LNCaP clone FGC (cell line): Measurements from ENCODE around the gene MYEF2.

Source experiments
- DNase-seq: peaks from one replicate; pipeline ENCODE4 v3.0.0-alpha.2; 2011; ENCODE audit warnings: low read depth
- H3K4me3 ChIP-seq: 2 replicates; pipeline ENCODE4 v1.5.1; 2011; ENCODE audit warnings: mild to moderate bottlenecking, low read depth, low read length, control low read depth
- TF ChIP-seq, protein P1 (sequence below): IDR thresholded peaks from 2 replicates; pipeline ENCODE4 v1.5.1; 2012; ENCODE audit warnings: mild to moderate bottlenecking; ENCODE audit not compliant: control insufficient read depth, insufficient read depth; ENCODE audit errors: extremely low read depth

MYEF2 gene

DNA sequence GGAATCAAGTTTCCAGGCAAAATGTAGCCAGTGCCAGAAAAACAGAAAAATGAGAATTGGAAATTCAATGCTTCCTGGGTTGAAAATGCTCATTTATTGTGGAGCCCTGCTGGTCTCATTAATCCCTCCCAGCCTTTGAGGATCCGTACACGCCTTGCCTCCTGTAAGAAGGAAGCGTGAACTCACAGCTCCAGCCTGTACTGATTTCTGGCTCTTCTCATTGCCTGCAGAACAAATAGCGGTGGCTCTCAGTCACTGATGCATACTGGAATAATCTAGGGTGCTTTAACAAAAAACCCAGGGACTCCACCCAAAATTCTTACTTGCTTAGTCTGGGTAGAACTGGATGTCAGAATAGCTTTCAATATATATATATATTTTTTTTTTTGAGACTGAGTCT is 86.6 kb downstream of the MYEF2 start:
- DNase-seq: no peak
- H3K4me3 ChIP-seq: no peak overlapping the region
- TF ChIP-seq, protein P1, sequence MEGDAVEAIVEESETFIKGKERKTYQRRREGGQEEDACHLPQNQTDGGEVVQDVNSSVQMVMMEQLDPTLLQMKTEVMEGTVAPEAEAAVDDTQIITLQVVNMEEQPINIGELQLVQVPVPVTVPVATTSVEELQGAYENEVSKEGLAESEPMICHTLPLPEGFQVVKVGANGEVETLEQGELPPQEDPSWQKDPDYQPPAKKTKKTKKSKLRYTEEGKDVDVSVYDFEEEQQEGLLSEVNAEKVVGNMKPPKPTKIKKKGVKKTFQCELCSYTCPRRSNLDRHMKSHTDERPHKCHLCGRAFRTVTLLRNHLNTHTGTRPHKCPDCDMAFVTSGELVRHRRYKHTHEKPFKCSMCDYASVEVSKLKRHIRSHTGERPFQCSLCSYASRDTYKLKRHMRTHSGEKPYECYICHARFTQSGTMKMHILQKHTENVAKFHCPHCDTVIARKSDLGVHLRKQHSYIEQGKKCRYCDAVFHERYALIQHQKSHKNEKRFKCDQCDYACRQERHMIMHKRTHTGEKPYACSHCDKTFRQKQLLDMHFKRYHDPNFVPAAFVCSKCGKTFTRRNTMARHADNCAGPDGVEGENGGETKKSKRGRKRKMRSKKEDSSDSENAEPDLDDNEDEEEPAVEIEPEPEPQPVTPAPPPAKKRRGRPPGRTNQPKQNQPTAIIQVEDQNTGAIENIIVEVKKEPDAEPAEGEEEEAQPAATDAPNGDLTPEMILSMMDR: no peak

DNA sequence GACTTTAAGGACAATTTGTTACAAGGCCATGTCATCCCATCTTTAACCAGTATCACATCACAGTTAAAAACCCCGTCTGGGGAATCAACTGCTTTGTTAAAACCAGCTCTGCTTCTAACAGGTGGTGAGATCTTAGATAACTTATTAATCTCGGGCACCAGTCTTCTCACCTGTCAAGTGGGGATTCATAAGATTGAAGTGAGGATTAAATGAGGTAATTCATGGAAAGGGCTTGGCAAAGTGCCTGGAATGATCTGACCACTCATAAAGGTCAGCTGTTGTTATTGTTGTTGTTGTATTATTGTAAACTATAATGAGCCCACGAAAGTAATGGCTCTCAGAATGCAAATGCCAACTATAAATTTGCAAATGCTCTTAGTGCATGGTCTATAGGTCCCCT is 87.4 kb downstream of the MYEF2 start:
- no peak overlapping the region for H3K4me3 ChIP-seq
- no peak for DNase-seq
- TF ChIP-seq, protein P1: no peak

DNA sequence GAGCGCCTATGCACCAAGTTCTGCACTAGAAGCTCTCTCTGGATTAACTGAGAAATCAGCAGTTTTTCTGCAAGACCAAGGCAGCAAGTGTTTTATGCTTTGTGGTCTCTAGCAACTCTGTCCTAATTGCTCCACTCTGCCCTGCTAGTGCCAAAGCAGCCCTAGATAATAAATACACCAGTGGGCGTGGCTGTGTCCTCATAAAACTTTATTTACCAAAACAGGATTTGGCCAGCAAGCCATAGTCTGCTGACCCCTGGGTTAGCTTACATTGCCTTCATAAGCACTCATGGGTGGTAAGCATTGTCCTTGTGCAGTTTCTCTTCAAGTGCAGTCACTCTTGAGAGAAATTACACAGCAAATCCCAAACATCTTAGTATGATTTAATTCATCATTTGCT is 88.0 kb downstream of the MYEF2 start:
- TF ChIP-seq, protein P1: no peak
- no peak overlapping the region for H3K4me3 ChIP-seq
- peak; percentile 49 for DNase-seq

DNA sequence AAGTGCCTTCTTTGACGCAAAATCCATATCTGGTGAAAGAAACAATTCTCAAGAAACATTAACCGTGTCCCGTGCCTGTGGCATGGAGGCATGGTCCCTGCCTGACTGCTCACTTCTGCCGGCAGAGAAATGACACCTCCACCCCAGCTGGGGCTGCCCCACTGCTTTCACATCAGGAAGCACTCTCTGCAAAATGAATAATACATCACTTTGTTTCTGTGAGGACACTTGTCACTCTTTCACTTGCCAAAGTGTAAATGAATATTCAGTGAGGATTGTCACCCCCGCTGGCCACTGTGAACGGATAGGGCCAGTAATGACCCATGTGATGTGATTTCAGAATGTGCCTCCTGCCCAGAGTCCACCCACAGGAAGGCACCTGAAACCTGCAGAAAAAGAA is 88.4 kb downstream of the MYEF2 start:
- TF ChIP-seq, protein P1: no peak
- no peak overlapping the region for H3K4me3 ChIP-seq
- DNase-seq: no peak

DNA sequence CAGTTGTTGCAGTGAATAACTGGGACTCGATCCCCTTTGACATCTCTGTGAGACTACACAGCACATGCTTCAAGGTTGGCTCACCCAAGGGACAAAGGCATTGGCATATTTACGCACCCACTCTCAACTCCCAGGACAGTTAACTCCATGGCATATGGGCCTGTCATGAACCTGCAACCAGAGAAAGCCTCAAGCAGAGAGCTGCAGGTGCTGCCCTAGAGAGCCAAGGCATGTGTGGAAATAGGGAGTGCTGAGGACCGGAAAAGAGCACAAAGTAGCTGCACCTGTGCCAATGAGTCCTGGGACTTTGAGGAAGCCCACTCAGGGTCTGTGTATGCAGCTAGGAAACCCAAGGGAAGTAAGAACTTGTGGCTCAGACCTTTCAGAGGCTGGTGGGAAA is 90.3 kb downstream of the MYEF2 start:
- no peak for DNase-seq
- H3K4me3 ChIP-seq: no peak overlapping the region
- TF ChIP-seq, protein P1: no peak

DNA sequence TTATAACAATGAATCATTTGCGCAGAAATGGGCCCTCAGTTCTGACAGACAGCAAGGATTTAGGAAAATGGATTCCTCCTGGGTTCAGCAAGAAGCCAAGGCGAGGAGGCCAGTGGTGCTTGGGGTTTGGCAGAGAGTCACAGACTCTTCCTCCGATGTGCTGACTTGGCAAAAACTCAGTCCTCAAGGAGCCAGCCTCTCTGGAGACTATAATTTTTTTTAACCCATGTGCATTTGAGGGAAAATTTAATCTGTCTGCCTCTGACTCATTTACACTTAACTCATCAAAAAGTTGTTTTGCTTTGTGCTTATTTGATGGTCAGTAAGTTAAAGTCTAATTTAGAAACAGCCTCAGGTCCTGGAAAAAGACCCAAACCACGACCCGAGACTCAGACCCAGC is 91.5 kb downstream of the MYEF2 start:
- H3K4me3 ChIP-seq: no peak overlapping the region
- DNase-seq: no peak
- TF ChIP-seq, protein P1: no peak

DNA sequence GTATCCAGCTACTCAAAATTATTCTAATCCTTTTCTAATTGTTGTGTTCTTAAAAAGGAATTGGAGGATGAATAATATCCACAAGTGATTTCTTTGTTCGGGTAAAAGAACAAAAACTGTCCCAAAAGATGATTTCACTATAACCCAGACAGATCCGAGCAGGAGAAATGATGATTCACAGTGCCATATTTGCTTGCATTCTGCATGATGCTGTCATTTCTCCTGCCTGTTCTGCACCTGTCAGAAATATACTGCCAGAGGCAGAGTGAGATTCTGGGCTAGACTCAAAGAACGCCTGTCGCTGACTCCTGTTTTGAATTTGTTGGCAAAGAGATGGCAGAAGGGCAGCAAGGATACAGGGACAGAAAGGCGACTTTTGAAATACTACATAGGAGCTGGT is 92.0 kb downstream of the MYEF2 start:
- DNase-seq: no peak
- no peak overlapping the region for H3K4me3 ChIP-seq
- TF ChIP-seq, protein P1: no peak
